Stomach (tissue), 4 donors: Measurements from ENCODE around the gene CBX2.
"Not testable (repeated sequence)": the region's sequence is repeated elsewhere in the genome, so short reads cannot be mapped to it uniquely, and the experiment has no call there.

ENCODE experiments used
- CTCF ChIP-seq, 7 experiments: fragments of 450-650 bp in 4 of 7; fragments of 200-600 bp in 3 of 7; sonication (generic) in 3 of 7; IDR thresholded peaks; one replicate each; pipeline ENCODE4 v1.5.1; 2016 to 2019; ENCODE audit warnings: antibody characterized with exemption in 7 of 7, control low read depth in 2 of 7, mild to moderate bottlenecking in 1 of 7
- EP300 ChIP-seq: sonication (generic); formaldehyde crosslinking; IDR thresholded peaks from one replicate; pipeline ENCODE4 v1.6.1; 2017; ENCODE audit warnings: antibody characterized with exemption
- POLR2A ChIP-seq, 4 donors: fragments of 450-650 bp; IDR thresholded peaks; one replicate each; pipeline ENCODE4 v1.6.1; 2016; ENCODE audit warnings: antibody characterized with exemption in 4 of 4, control low read depth in 2 of 4, mild to moderate bottlenecking in 1 of 4, moderate library complexity in 1 of 4

GRCh38 chr17:79754903-79755302 lies 23.0 kb upstream of the CBX2 start:
- not testable (repeated sequence) for TF ChIP-seq POLR2A (IDR thresholded peaks at IDR 0.05); CTCF (IDR thresholded peaks at IDR 0.05); EP300
